ENCODE data around the gene NT5DC2. TPM values are rescaled to one million over a fixed set of nuclear protein-coding genes. Genes with fewer than 3 reads are reported as not detected.

The NT5DC2 gene
- total RNA-seq, 2 experiments from 2014 or later: 53.8 to 61.7 TPM

DNA sequence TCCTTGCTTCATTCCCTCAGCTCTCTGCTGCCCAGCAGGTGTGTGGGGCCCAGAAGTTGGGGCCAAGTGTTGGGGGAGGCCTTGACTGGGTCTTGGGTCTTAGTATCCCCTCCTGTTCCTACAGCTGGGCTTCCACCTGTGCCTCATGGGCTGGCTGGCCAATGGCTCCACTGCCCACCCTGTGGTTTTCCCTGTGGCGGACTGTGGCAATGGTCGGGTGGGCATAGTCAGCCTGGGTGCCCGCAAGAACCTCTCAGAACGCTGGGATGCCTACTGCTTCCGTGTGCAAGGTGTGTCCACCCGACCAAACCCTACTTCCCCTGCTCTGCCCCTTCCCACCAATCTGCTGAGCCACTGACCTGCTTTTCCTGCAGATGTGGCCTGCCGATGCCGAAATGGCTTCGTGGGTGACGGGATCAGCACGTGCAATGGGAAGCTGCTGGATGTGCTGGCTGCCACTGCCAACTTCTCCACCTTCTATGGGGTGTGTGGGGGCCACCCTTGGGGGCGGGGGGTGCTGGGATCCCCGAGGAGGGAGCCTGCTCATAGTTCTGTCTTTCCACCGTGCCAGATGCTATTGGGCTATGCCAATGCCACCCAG lies 10.9 kb downstream of the NT5DC2 start:
- intact Hi-C loops (cut with micrococcal nuclease): no loop called here
- H3K4me3 Mint-ChIP-seq: no peak overlapping the region

GRCh38 chr3:52521881-52522650 lies 11.6 kb downstream of the NT5DC2 start:
- no peak for TF ChIP-seq CTCF (IDR thresholded peaks at IDR 0.05)
- DNase-seq: no peak
- intact Hi-C loops (cut with micrococcal nuclease): no loop called here
- H3K27me3 Mint-ChIP-seq: no peaks in the 10 kb centered on the region
- H3K4me1 Mint-ChIP-seq (ENCODE audit: low read depth): no peaks in the 10 kb centered on the region
- ATAC-seq: no peak
- ChIA-PET POLR2A (no interaction called here), CTCF (interaction anchor here (1.5 kb wide), 1 partner anchor 21 kb away, joined by 3 read pairs; no protein-coding TSS in a partner anchor)
- no peak overlapping the region for H3K4me3 Mint-ChIP-seq
- H3K9me3 Mint-ChIP-seq: no peaks in the 10 kb centered on the region
- H3K27ac Mint-ChIP-seq: no peak overlapping the region
- H3K36me3 Mint-ChIP-seq (ENCODE audit: low read depth): peaks cover 5% of the 10 kb centered on the region

More for the DNA sequence above, 10.9 kb downstream of the NT5DC2 start:
- ChIA-PET POLR2A (no interaction called here), CTCF (no interaction called here)
- no peak for ATAC-seq
- no peak for DNase-seq
- no peak overlapping the region for H3K27ac Mint-ChIP-seq
- H3K27me3 Mint-ChIP-seq: no peaks in the 10 kb centered on the region
- no peaks in the 10 kb centered on the region for H3K9me3 Mint-ChIP-seq
- H3K36me3 Mint-ChIP-seq (ENCODE audit: low read depth): peaks cover 7% of the 10 kb centered on the region
- H3K4me1 Mint-ChIP-seq (ENCODE audit: low read depth): no peaks in the 10 kb centered on the region
- TF ChIP-seq CTCF (IDR thresholded peaks at IDR 0.05): no peak

DNA sequence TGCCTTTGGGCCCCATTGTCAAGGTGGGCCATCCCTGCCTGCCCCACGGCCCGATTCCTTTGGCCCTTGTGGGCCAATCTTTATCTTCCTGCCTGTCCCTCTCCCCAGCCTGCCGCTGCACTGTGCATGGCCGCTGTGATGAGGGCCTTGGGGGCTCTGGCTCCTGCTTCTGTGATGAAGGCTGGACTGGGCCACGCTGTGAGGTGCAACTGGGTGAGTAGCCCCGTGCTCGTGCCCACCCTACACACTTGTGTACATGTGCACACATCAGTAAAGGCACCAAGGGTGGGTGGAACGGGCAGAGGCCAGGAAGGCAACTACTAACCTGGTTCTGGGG lies 12.2 kb downstream of the NT5DC2 start:
- no peak overlapping the region for H3K27ac Mint-ChIP-seq
- peaks cover 5% of the 10 kb centered on the region for H3K36me3 Mint-ChIP-seq (ENCODE audit: low read depth)
- no peaks in the 10 kb centered on the region for H3K9me3 Mint-ChIP-seq
- ChIA-PET CTCF (interaction anchor here (1.5 kb wide), 1 partner anchor 21 kb away, joined by 3 read pairs; no protein-coding TSS in a partner anchor), POLR2A (no interaction called here)
- intact Hi-C loops (cut with micrococcal nuclease): no loop called here
- H3K27me3 Mint-ChIP-seq: no peaks in the 10 kb centered on the region
- DNase-seq: no peak
- no peak for TF ChIP-seq CTCF (IDR thresholded peaks at IDR 0.05)
- H3K4me1 Mint-ChIP-seq (ENCODE audit: low read depth): no peaks in the 10 kb centered on the region
- no peak for ATAC-seq
- no peak overlapping the region for H3K4me3 Mint-ChIP-seq

- Mint-ChIP-seq H3K4me3 (no peak overlapping the region), H3K27me3 (no peaks in the 10 kb centered on the region), H3K36me3 (ENCODE audit: low read depth) (peaks cover 5% of the 10 kb centered on the region), H3K4me1 (ENCODE audit: low read depth) (no peaks in the 10 kb centered on the region), H3K9me3 (no peaks in the 10 kb centered on the region), H3K27ac (no peak overlapping the region)
- intact Hi-C loops (cut with micrococcal nuclease): no loop called here
- TF ChIP-seq CTCF (IDR thresholded peaks at IDR 0.05): no peak
- CTCF ChIA-PET: interaction anchor here (1.5 kb wide), 1 partner anchor 22 kb away, joined by 3 read pairs; no protein-coding TSS in a partner anchor
- POLR2A ChIA-PET: interaction anchor here (1.1 kb wide), 1 partner anchor 9 kb away, joined by 3 read pairs; no protein-coding TSS in a partner anchor
- no peak for DNase-seq
- ATAC-seq: no peak
These were observed 12.8 kb downstream of the NT5DC2 start for GRCh38 chr3:52520716-52521487.

Data from activated CD8-positive, alpha-beta T cell treated with anti-CD3 and anti-CD28 coated beads for 36 hours (primary cell).